GM19025 (cell line): Measurements from ENCODE around the gene RANBP9.
A peak's percentile ranks its signal among the peaks of the same experiment; 100 is the strongest.

ENCODE experiments used
- ATAC-seq: cut with Tn5 transposase; IDR thresholded peaks from one replicate; pipeline ENCODE4 v1.9.1; 2021; ENCODE audit warnings: mild to moderate bottlenecking, low read depth, moderate library complexity; ENCODE audit not compliant: unreplicated experiment

RANBP9 gene

DNA sequence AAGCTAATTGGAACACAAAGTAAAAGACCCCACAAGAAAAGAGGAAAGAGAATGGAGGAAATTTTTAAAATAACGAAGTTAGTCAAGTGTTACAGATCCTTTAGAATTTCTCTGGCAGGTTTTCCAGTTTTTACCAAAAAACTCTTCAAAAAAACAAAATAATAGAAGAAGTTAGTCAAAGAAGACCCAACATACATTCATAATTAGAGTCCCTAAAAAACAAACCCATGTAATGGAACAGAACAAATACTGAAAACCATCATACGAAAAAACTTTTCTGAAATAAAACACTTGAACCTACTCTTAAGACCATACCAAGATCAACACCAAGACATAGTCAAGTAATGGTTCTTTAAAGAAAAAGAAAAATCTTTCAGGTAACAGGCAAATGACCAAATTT is 31.6 kb downstream of the RANBP9 start:
- ATAC-seq, result no peak

DNA sequence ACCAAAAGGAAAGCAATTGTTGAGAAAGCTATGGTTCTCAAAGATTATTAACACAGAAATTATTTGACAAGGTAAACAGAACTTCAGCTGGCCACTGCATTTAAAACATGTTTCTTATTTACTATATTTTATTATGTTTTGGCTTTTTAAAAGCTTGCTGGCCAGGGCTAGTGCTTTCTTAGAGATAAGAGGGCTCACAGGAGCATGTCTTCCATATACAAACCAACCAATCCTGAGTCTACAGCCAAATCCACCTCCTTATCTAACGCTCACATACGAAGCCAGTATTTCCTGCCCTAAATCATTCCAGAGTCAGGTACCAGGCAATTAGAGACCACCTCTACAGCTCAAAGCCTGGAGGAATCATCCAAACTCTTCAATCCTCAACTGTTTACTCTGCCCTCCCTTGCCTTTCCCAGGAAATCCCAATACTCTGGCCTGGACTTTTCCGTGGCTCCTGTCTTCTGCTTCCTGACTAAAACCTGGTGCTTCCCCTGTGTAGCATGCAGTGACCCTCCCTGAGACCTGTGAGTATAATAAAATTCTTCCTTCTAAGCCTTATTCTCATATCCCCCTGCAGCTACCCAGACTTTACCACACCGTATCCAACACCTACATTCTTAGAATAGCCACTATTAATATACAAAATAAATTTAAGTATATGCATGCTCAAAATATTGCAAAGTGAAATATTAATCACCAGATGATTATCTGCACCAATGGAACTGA is 33.2 kb downstream of the RANBP9 start:
- no peak for ATAC-seq

DNA sequence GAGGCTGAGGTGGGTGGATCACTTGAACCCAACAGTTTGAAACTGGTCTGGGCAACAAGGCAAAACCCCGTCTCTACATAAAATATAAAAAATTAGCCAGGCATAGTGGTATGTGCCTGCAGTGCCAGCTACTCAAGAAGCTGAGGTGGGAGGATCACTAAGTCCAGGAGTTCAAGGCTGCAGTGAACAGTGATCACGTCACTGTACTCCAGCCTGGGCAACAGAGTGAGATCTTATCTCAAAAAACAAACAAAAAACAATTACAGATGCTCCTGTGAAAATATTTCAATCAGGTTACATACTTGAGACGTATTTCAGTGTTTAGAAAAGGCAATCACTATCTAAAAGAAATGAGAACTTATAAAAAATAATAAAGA is 33.8 kb downstream of the RANBP9 start:
- ATAC-seq, result no peak

DNA sequence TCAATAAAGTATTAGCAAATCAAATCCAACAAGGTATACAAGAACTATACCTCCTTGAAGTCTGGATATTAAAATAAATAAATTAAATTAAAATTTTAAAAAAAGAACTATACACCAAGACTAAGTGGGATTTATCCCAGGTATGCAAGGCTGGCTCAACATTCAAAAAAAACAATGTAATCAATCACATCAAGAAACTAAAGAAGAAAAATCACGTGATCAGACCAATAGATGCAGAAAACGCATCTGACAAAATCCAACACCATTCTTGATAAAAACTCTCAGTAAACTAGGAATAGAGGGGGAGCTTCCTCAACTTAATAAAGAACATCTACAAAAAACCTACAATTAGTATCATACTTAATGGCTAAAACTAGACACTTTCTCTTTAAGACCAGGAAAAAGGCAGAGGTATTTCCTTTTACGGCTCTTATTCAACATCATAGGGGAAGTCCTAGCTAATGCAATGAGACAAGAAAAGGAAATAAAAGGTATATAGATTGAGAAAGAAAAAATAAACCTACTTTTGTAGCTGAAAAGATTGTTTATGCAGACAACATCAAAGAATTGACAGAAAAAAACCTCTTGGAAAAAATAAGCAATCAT is 35.0 kb downstream of the RANBP9 start:
- ATAC-seq, result no peak

DNA sequence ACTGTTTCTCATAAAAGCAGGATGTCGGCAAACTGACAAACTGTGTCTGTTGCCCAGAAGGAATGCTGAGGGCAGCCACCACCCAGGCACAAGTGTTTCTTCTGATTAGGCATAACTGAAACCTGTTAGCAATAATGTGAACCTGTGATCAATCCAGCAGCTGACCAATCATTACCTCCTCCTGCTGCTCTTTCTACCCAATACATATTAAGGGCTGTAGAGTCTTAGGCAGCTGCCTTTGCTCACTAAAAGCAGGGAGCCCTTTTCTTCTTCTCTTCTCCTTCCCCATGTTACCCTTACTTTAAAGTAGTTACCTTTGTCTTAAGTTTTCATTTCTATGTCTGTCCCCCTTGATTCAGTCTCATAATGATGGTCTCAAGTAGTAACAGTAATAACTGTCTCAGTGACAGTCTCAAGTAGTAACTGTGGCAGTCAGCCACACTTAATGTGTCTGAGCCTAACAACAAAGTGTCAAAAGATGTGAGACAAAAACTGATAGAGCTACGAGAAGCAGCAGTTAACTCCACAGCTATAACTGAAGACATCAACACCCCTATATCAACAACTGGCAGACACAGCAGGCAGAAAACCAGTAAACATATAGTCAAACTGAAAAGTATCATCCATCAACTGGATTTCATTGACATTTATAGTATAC is 37.0 kb downstream of the RANBP9 start:
- ATAC-seq, result no peak

DNA sequence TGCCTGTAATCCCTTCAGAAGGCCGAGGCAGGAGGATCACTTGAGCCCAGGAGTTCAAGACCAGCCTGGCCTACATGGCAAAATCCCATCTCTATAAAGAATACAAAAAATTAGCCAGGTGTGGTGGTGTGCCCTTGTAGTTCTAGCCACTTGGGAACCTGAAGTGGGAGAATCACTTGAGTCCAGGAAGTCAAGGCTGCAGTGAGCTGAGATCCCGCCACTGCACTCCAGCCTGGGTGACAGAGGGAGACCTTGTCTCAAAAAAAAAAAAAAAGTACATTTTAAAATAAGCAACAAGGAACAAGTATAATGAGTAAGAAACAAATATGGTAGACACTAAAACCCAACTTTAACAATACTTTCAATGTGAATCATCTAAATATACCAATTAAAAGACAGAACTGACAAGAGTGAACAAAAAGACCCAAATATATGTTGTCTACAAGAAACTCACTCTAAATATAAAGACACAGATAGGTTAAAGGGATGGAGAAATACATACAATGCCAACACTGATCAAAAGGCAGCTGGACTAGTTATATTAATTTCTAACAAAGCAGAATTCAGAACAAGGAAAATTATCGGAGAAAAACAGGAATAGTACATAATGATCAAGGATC is 37.7 kb downstream of the RANBP9 start:
- no peak for ATAC-seq

DNA sequence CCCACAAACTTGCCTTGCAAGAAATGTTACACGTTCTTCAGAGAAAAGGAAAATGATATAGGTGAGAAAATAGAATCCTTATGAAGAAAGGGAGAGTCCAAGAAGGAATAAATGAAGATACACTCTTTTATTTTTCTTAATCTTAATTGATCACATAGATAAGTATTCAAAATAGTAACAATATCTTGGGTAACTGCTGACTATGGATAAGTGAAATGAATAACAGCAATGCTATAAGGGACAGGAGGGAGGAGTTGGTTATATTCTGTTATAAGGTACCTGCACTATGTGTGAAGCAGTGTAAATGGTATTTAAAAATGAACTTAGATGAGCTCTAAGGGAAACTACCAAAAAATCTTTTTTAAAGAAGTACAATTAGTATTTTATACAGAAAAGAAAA is 38.3 kb downstream of the RANBP9 start:
- no peak for ATAC-seq

DNA sequence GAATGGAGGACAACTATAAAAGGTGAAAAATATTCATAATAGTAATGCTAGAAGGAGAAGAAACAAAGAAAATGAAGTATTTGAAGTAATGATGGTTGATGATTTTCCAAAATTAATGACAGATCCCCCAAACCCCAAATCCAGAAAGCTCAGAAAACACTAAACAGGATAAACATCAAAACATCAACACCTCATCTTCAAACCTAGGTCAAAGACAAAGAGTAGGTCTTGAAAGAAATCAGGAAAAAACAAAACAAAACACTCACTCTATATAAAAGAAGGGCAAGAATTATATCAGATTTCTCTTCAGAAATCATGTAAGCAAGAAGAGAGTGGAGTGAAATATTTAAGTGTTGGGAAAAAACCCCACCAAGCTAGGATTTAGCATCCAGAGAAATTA is 38.7 kb downstream of the RANBP9 start:
- ATAC-seq, result no peak

DNA sequence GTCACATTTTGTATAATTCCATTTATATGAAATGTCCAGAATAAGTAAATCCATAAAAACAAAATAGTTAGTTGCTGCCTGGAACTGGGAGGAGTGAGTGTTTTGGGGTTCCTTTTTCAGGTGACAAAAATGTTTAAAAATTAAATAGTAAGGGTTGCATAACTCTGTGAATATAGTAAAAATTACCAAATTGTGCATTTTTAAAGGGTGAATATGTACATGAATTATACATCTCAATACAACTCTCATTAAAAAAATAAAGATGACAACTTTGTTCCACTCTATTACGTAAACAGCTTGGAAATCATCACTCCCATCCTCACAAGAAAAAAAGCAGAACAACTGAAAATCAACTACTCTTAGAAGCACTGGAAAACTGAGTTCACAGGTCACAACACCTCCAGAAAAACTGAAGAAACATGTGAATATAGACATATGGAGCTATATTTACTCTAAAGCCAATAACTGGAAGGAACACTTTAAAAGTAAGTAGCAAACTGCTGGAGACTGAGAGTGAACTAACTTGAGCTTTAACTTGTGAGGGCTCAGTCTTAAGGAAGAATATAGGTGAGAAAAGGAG is 40.0 kb downstream of the RANBP9 start:
- ATAC-seq, result no peak

DNA sequence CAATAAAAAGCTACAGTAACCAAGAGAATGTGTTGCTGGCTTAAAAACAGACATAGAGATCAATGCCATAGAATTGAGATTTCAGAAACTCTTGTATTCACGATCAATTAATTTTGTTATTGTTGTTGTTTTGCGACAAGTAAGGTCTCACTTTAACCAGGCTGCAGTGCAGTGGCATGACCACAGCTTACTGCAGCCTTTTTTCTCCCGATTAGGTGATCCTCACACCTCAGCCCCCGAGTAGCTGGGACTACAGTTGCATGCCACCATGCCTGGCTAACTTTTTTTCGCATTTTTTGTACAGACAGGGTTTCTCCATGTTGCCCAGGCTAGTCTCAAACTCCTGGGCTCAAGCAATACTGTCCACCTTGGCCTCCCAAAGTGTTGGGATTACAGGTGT is 42.2 kb downstream of the RANBP9 start:
- ATAC-seq, result no peak

DNA sequence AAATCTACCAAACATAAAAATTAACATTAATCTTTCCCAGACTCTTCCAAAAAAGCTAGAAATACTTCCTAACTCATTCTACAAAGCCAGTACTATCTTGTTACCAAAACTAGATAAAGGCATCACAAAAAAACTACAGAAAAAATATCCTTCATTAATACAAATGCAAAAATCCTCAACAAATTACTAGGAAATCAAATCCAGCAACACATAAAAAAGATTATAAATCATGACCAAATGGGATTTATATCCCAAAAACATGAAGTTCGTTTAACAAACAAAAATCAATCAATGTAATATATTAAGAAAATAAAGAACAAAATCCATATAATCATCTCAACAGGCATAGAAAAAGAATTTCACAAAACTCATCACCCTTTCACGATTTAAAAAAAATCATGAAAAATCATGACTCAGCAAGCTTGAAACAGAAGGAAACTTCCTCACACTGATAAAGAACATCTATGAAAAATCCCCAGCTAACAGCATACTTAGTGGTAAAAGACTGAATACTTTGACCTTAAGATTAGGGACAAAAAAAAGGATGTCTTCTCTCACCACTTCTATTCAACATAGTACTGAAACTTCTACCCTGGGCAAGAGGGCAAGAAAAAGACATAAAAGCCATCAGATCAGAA is 43.2 kb downstream of the RANBP9 start:
- ATAC-seq, result peak; percentile 66

DNA sequence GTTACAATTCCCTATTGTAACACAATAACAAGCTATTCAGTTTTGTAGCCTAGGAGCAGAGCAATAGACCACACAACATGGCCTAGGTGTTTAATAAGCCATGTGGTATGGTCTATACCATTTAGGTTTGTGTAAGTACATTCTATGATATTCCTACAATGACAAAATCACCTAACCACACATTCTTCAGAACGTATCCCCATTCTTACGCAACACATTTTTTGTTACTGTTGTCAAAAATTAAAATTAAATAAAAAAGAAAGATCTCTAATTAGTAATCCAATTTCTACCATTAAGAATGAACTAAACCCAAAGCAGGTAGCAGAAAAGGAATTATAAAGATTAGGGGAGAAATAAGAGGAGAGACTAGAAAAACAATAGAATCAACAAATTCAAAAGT is 44.0 kb downstream of the RANBP9 start:
- no peak for ATAC-seq

DNA sequence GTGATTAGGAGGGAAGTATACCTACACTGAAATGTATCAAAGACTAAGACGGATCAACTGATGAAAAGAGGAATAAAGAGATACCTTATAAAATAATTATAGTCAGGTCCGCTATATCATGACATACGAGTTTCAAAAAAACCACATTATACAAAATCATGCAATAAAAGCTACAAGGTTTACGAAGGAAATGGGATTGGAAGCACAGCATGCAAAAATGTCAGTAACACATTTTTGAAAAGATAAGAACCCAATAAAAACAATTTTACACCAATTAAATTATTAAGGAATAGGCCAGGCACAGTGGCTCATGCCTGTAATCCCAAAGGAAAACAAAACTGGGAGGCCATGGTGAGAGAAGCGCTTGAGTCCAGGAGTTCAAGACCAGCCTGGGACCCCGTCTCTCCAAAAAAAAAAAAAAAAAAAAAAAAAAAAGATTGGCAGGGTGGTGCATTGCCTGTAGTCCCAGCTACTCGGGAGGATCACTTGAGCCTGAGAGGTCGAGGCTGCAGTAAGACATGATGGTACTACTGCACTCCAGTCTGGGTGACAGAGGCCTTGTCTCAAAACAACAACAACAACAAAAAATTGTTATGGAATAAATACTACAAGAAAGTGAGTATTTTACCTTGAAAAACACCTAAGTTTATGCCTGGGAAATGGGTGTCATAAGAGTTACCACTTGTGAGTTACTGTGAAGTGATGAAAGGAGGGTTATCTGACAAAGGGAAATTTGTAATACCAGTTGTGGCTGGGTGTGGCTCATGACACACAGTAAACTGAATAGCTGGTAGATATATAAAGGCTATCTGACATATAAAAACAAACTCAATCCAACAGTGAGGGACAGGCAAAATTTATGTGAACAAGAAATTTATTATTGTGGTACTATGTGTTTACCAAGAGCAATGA is 45.2 kb downstream of the RANBP9 start:
- ATAC-seq, result no peak

DNA sequence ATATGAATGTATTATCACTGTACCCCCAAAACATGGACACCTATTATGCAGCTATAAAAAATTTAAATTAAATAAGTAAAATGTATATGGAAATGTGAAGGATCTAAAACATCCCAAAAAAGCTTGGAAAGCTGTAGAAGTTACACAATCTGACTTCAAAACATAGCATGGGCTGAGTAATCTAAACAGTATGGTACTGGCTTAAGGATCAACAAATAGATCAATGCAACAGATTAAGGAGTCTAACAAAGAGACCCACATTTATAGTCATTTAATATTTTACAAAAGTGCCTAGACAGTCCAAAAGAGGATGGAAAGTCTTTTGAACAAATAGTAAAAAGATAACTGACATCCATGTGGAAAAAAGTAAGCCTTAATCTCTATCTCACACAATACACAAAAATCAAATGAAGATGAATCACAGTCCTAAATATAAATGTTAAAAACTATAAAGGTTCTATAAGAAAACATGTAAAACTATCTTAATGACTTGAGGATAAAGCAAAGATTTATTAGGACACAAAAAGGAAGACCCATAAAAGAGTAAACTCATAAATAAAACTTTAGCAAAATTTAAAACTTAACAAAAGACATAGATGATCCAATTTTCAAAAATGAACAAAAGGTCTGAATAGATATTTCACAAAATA is 46.8 kb downstream of the RANBP9 start:
- no peak for ATAC-seq

DNA sequence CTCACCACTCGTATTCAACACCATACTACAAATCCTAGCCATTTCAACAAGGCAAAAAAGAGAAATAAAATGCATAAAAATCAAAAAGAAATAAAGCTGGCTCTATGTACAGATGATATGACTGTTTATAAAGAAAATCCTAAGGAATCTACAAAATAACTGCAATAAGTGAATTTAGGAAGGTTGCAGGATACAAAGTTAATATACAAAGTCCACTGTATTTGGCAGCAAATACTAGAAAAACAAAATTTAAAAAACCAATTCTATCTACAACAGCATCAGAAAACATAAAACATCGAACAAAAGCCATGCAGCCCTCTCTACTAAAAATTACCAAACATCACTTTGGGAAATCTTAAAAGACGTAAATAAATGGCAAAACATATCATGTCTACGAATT is 47.6 kb downstream of the RANBP9 start:
- ATAC-seq, result no peak

DNA sequence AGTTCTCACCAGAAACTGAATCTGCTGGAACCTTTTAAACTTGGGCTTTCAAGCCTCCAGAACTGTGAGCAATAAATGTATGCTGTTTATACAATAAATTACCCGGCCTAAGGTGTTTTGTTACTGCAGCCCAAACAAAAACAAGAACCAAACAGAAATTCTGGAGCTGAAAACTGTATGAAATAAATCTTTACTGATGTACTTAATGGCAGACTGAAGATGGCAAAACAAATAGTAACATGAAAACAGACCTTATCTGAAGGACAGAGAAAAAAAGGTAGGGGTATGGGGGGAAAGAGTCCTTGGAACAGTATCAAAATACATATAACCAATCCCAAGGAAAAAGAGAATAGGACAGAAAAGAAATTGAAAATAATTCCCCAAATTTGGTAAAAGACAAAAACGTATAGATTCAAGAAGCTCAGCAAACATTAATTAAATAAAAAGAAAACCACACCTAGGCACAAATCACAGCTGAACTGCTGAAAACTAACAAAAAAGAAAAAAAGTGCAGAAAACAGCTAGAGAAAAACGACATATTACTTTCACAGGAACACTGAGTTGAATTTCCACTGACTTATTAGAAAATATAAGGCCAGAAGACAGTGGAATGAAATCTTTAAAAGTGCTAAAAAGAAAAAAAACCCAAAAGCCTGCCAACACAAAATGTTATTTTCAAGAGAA is 48.8 kb downstream of the RANBP9 start:
- no peak for ATAC-seq

DNA sequence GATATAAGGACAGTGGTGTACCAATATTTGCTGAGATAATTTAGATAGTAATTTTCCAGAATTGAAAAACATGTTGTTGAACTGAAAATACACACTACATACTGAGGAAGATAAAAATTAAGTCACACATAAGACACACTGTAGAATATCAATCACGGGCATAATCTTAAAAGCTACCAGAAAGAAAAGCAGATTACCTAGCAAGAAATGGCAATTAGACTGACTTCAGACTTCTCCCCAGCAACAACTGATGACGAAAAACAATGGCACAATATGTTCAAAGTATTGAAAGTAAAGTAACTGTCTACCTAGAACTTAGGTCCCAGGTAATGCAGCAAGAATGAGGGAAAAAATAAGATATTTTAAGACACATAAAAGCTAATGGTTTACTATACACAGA is 50.0 kb downstream of the RANBP9 start:
- no peak for ATAC-seq

DNA sequence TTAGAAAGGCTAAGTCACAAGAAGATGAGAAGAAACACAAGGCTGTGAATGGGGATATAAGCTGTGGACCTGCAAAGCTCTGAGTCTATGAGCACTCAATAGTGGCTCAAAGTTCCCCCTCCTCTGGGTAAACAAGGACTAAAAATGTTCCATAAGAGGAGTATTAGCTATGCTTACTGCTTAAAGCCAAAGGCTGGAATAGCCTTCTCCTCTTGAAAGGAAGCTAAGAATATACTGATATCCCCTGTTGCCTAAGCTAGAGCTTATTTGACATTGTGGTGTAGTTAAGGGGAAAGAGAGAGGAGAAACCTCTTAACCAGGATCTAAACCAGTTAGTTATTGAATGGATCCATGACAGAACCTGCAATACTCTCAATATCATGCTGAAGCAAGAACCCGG is 50.7 kb downstream of the RANBP9 start:
- no peak for ATAC-seq

DNA sequence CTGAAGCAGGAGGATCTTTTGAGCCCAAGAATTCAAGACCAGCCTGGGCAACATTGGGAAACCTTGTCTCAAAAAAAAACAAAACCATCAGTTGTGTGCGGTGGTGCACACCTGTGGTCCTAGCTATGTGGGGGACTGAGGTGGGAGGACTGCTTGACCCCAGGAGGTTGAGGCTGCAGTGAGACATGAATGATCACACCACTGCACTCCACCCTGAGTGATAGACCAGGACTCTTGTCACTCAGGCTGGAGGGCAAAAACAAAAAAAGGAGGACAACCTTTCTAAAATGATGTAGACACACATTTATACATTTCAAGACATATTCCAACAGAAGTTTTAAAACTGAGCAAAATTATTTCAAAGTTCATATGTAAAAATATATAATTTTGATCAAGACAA is 51.4 kb downstream of the RANBP9 start:
- no peak for ATAC-seq
